T-helper 2 cell treated with Interferon-gamma antibody and Interleukin-4, amounts not matched to agents 5 μg/mL and 100 μg/mL, for 36 hours (primary cell): ENCODE results near the gene KRT83.

Source experiments
- DNase-seq: peaks from one replicate; pipeline ENCODE4 v3.0.0; 2021; ENCODE audit warnings: low spot score
- H3K27ac Mint-ChIP-seq: one replicate; pipeline ENCODE4 v1.8.0; 2021; ENCODE audit warnings: mild to moderate bottlenecking, mixed read lengths
- H3K27me3 Mint-ChIP-seq: one replicate; pipeline ENCODE4 v1.8.0; 2021; ENCODE audit warnings: low read depth, mixed read lengths
- H3K36me3 Mint-ChIP-seq: one replicate; pipeline ENCODE4 v1.8.0; 2021; ENCODE audit warnings: low read depth, mixed read lengths
- H3K4me1 Mint-ChIP-seq: one replicate; pipeline ENCODE4 v1.8.0; 2021; ENCODE audit warnings: low read depth, mixed read lengths
- H3K4me3 Mint-ChIP-seq: one replicate; pipeline ENCODE4 v1.8.0; 2022; ENCODE audit warnings: mild to moderate bottlenecking, moderate library complexity, mixed read lengths
- H3K9me3 Mint-ChIP-seq: one replicate; pipeline ENCODE4 v1.8.0; 2021; ENCODE audit warnings: mixed read lengths

The KRT83 gene

GRCh38 chr12:52320784-52321400, at the start of gene KRT83:
Gene KRT83 (minus strand): TSS chr12:52321398. CDS start chr12:52321335, 63 bp downstream.
- H3K4me1 Mint-ChIP-seq: no peaks in the 10 kb centered on the region

GRCh38 chr12:52369809-52370208, 48.6 kb upstream of the KRT83 start:
- no peak for DNase-seq
- Mint-ChIP-seq H3K27ac (no peak overlapping the region), H3K36me3 (no peaks in the 10 kb centered on the region), H3K27me3 (peaks cover 10% of the 10 kb centered on the region), H3K9me3 (no peaks in the 10 kb centered on the region), H3K4me3 (no peak overlapping the region), H3K4me1 (no peaks in the 10 kb centered on the region)

More at GRCh38 chr12:52320784-52321400, at the start of gene KRT83:
- H3K4me3 Mint-ChIP-seq: no peak within 1 kb of the TSS
- DNase-seq: no peak
- H3K9me3 Mint-ChIP-seq: no peaks in the 10 kb centered on the region
- no peaks in the 10 kb centered on the region for H3K36me3 Mint-ChIP-seq
- H3K27me3 Mint-ChIP-seq: peaks cover 32% of the 10 kb centered on the region
- H3K27ac Mint-ChIP-seq: no peak within 1 kb of the TSS

- Mint-ChIP-seq H3K4me3 (no peak overlapping the region), H3K27ac (no peak overlapping the region), H3K9me3 (no peaks in the 10 kb centered on the region), H3K27me3 (peaks cover 7% of the 10 kb centered on the region), H3K36me3 (no peaks in the 10 kb centered on the region), H3K4me1 (no peaks in the 10 kb centered on the region)
- no peak for DNase-seq
Measured at GRCh38 chr12:52369211-52369610, 48.0 kb upstream of the KRT83 start.

GRCh38 chr12:52368508-52368907, 47.3 kb upstream of the KRT83 start:
- Mint-ChIP-seq H3K27me3 (peaks cover 6% of the 10 kb centered on the region), H3K36me3 (no peaks in the 10 kb centered on the region), H3K4me1 (no peaks in the 10 kb centered on the region), H3K4me3 (no peak overlapping the region), H3K9me3 (no peaks in the 10 kb centered on the region), H3K27ac (no peak overlapping the region)
- no peak for DNase-seq

GRCh38 chr12:52367876-52368275, 46.7 kb upstream of the KRT83 start:
- H3K27me3 Mint-ChIP-seq: peaks cover 4% of the 10 kb centered on the region
- H3K9me3 Mint-ChIP-seq: no peaks in the 10 kb centered on the region
- H3K27ac Mint-ChIP-seq: no peak overlapping the region
- no peaks in the 10 kb centered on the region for H3K4me1 Mint-ChIP-seq
- no peak overlapping the region for H3K4me3 Mint-ChIP-seq
- DNase-seq: no peak
- no peaks in the 10 kb centered on the region for H3K36me3 Mint-ChIP-seq

GRCh38 chr12:52366738-52367485, 45.7 kb upstream of the KRT83 start, which contains the start of gene KRT85:
Gene KRT85 (minus strand): TSS chr12:52367481. CDS start chr12:52367405, 76 bp downstream.
- Mint-ChIP-seq H3K4me3 (no peak within 1 kb of the TSS), H3K9me3 (no peaks in the 10 kb centered on the region), H3K27me3 (peaks cover 4% of the 10 kb centered on the region), H3K4me1 (no peaks in the 10 kb centered on the region), H3K36me3 (no peaks in the 10 kb centered on the region), H3K27ac (no peak within 1 kb of the TSS)
- DNase-seq: no peak

GRCh38 chr12:52364901-52365489, 43.8 kb upstream of the KRT83 start:
- Mint-ChIP-seq H3K4me1 (no peaks in the 10 kb centered on the region), H3K4me3 (no peak overlapping the region)

GRCh38 chr12:52364061-52364460, 42.9 kb upstream of the KRT83 start:
- no peaks in the 10 kb centered on the region for H3K27me3 Mint-ChIP-seq
- no peak overlapping the region for H3K4me3 Mint-ChIP-seq
- H3K4me1 Mint-ChIP-seq: peaks cover 2% of the 10 kb centered on the region
- DNase-seq: no peak
- H3K27ac Mint-ChIP-seq: no peak overlapping the region
- H3K36me3 Mint-ChIP-seq: no peaks in the 10 kb centered on the region
- no peaks in the 10 kb centered on the region for H3K9me3 Mint-ChIP-seq

More at GRCh38 chr12:52364901-52365489, 43.8 kb upstream of the KRT83 start:
- Mint-ChIP-seq H3K36me3 (no peaks in the 10 kb centered on the region), H3K27me3 (no peaks in the 10 kb centered on the region), H3K27ac (no peak overlapping the region), H3K9me3 (no peaks in the 10 kb centered on the region)
- DNase-seq: no peak

GRCh38 chr12:52363111-52363679, 42.0 kb upstream of the KRT83 start:
- Mint-ChIP-seq H3K4me1 (peaks cover 9% of the 10 kb centered on the region), H3K4me3 (no peak overlapping the region), H3K9me3 (no peaks in the 10 kb centered on the region), H3K27ac (no peak overlapping the region), H3K36me3 (no peaks in the 10 kb centered on the region), H3K27me3 (no peaks in the 10 kb centered on the region)
- DNase-seq: no peak

- Mint-ChIP-seq H3K27me3 (peaks cover 2% of the 10 kb centered on the region), H3K27ac (no peak overlapping the region), H3K4me1 (peaks cover 9% of the 10 kb centered on the region), H3K36me3 (no peaks in the 10 kb centered on the region), H3K4me3 (no peak overlapping the region), H3K9me3 (no peaks in the 10 kb centered on the region)
- no peak for DNase-seq
Measured at GRCh38 chr12:52362118-52362726, 41.0 kb upstream of the KRT83 start.

GRCh38 chr12:52361553-52361952, 40.4 kb upstream of the KRT83 start:
- Mint-ChIP-seq H3K27ac (no peak overlapping the region), H3K27me3 (peaks cover 2% of the 10 kb centered on the region), H3K4me1 (peaks cover 9% of the 10 kb centered on the region), H3K9me3 (no peaks in the 10 kb centered on the region), H3K4me3 (no peak overlapping the region), H3K36me3 (no peaks in the 10 kb centered on the region)
- DNase-seq: no peak

- Mint-ChIP-seq H3K4me3 (no peak overlapping the region), H3K36me3 (no peaks in the 10 kb centered on the region), H3K27me3 (peaks cover 2% of the 10 kb centered on the region), H3K9me3 (no peaks in the 10 kb centered on the region), H3K27ac (no peak overlapping the region), H3K4me1 (peaks cover 9% of the 10 kb centered on the region)
- DNase-seq: no peak
Measured at GRCh38 chr12:52360663-52361271, 39.6 kb upstream of the KRT83 start.

GRCh38 chr12:52360106-52360662, 39.0 kb upstream of the KRT83 start:
- H3K27ac Mint-ChIP-seq: no peak overlapping the region
- no peak overlapping the region for H3K4me3 Mint-ChIP-seq
- peaks cover 2% of the 10 kb centered on the region for H3K27me3 Mint-ChIP-seq
- H3K36me3 Mint-ChIP-seq: no peaks in the 10 kb centered on the region
- DNase-seq: no peak
- H3K4me1 Mint-ChIP-seq: peaks cover 9% of the 10 kb centered on the region
- H3K9me3 Mint-ChIP-seq: no peaks in the 10 kb centered on the region
